ENCODE measurements around the gene NASP.
A peak's percentile ranks its signal among the peaks of the same experiment; 100 is the strongest.

NASP gene

GRCh38 chr1:45615885-45616284, 32.0 kb downstream of the NASP start:
- Histone ChIP-seq H3K36me3 (ENCODE audit: control insufficient read depth in 2 of 2, insufficient read depth in 2 of 2, low read length in 2 of 2) (peaks cover 42 to 64% of the 10 kb centered on the region in 2 donors), H3K9me3 (ENCODE audit: control insufficient read depth in 2 of 2, low read length in 2 of 2) (no peaks in the 10 kb centered on the region), H3K27me3 (ENCODE audit: control insufficient read depth in 2 of 2, insufficient read depth in 2 of 2, low read length in 2 of 2) (no peaks in the 10 kb centered on the region), H3K4me3 (ENCODE audit: low read length in 2 of 2) (no peak overlapping the region), H3K9ac (ENCODE audit: low read depth in 1 of 2, low read length in 2 of 2) (no peak overlapping the region), H3K27ac (ENCODE audit: low read depth in 2 of 2, low read length in 2 of 2) (no peak overlapping the region), H3K4me1 (ENCODE audit: control insufficient read depth in 2 of 2, insufficient read depth in 2 of 2, low read length in 2 of 2) (peaks cover 0 to 3% of the 10 kb centered on the region in 2 donors)

DNA sequence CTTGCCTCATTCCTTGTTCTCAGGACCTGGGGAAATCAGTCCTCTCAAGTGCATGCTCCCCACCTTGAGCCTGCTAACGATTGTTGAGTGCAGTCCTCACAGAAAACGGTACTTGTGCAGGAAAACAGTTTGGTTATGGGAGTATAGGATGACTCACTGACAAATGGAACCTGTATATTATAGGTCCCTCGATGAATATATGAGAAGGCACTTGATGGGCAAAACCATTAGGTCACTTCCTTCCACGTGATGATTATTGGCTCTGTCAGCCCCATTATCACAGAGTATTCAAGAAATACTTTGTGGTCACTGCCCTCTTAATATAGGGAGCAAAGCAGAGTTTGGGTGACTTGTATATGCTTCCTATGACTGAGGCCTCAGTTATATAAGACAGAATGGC, 33.8 kb downstream of the NASP start:
- Histone ChIP-seq H3K9me3 (ENCODE audit: control insufficient read depth in 2 of 2, low read length in 2 of 2) (no peaks in the 10 kb centered on the region), H3K4me1 (ENCODE audit: control insufficient read depth in 2 of 2, insufficient read depth in 2 of 2, low read length in 2 of 2) (peaks cover 0 to 3% of the 10 kb centered on the region in 2 donors), H3K27ac (ENCODE audit: low read depth in 2 of 2, low read length in 2 of 2) (no peak overlapping the region), H3K4me3 (ENCODE audit: low read length in 2 of 2) (no peak overlapping the region), H3K36me3 (ENCODE audit: control insufficient read depth in 2 of 2, insufficient read depth in 2 of 2, low read length in 2 of 2) (peaks cover 42 to 68% of the 10 kb centered on the region in 2 donors), H3K27me3 (ENCODE audit: control insufficient read depth in 2 of 2, insufficient read depth in 2 of 2, low read length in 2 of 2) (no peaks in the 10 kb centered on the region), H3K9ac (ENCODE audit: low read depth in 1 of 2, low read length in 2 of 2) (no peak overlapping the region)

- Histone ChIP-seq H3K9ac (ENCODE audit: low read depth in 1 of 2, low read length in 2 of 2) (no peak overlapping the region), H3K9me3 (ENCODE audit: control insufficient read depth in 2 of 2, low read length in 2 of 2) (no peaks in the 10 kb centered on the region), H3K27ac (ENCODE audit: low read depth in 2 of 2, low read length in 2 of 2) (no peak overlapping the region), H3K4me3 (ENCODE audit: low read length in 2 of 2) (no peak overlapping the region), H3K4me1 (ENCODE audit: control insufficient read depth in 2 of 2, insufficient read depth in 2 of 2, low read length in 2 of 2) (peaks cover 0 to 4% of the 10 kb centered on the region in 2 donors), H3K27me3 (ENCODE audit: control insufficient read depth in 2 of 2, insufficient read depth in 2 of 2, low read length in 2 of 2) (no peaks in the 10 kb centered on the region), H3K36me3 (ENCODE audit: control insufficient read depth in 2 of 2, insufficient read depth in 2 of 2, low read length in 2 of 2) (peaks cover 47 to 71% of the 10 kb centered on the region in 2 donors)
Observed at GRCh38 chr1:45619149-45619921, 35.5 kb downstream of the NASP start.

- peaks cover 38 to 65% of the 10 kb centered on the region in 2 donors for H3K36me3 ChIP-seq (ENCODE audit: control insufficient read depth in 2 of 2, insufficient read depth in 2 of 2, low read length in 2 of 2)
- H3K27me3 ChIP-seq (ENCODE audit: control insufficient read depth in 2 of 2, insufficient read depth in 2 of 2, low read length in 2 of 2) = no peaks in the 10 kb centered on the region
- no peak overlapping the region for H3K4me3 ChIP-seq (ENCODE audit: low read length in 2 of 2)
- peaks cover 0 to 5% of the 10 kb centered on the region in 2 donors for H3K4me1 ChIP-seq (ENCODE audit: control insufficient read depth in 2 of 2, insufficient read depth in 2 of 2, low read length in 2 of 2)
- no peak overlapping the region for H3K9ac ChIP-seq (ENCODE audit: low read depth in 1 of 2, low read length in 2 of 2)
- H3K27ac ChIP-seq (ENCODE audit: low read depth in 2 of 2, low read length in 2 of 2) = peak overlapping the region in 1 of 2 donors; percentile 23
- no peaks in the 10 kb centered on the region for H3K9me3 ChIP-seq (ENCODE audit: control insufficient read depth in 2 of 2, low read length in 2 of 2)
Observed at GRCh38 chr1:45620588-45621500, 37.0 kb downstream of the NASP start.

DNA sequence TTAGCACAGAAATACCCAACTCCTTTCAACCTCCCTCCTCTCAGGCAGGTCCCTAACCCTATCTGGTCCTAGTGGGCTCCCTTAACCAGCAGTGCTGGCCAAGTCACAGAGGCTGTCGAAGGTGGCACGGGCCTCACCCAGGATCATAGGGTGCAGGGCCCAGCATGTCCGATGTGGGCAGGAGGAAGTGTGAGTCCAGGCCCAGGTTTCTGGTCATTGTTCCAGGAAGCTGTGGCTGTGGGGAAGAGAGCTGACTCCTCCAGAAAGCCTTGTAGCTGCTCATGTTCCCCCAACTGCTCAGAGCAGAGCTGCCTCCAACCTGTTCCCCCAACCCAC, 37.6 kb downstream of the NASP start:
- H3K9me3 ChIP-seq (ENCODE audit: control insufficient read depth in 2 of 2, low read length in 2 of 2) = no peaks in the 10 kb centered on the region
- H3K27ac ChIP-seq (ENCODE audit: low read depth in 2 of 2, low read length in 2 of 2) = peak overlapping the region; percentile 23 to 31
- no peaks in the 10 kb centered on the region for H3K27me3 ChIP-seq (ENCODE audit: control insufficient read depth in 2 of 2, insufficient read depth in 2 of 2, low read length in 2 of 2)
- no peak overlapping the region for H3K4me3 ChIP-seq (ENCODE audit: low read length in 2 of 2)
- H3K4me1 ChIP-seq (ENCODE audit: control insufficient read depth in 2 of 2, insufficient read depth in 2 of 2, low read length in 2 of 2) = peaks cover 0 to 5% of the 10 kb centered on the region in 2 donors
- H3K36me3 ChIP-seq (ENCODE audit: control insufficient read depth in 2 of 2, insufficient read depth in 2 of 2, low read length in 2 of 2) = peaks cover 35 to 61% of the 10 kb centered on the region in 2 donors
- no peak overlapping the region for H3K9ac ChIP-seq (ENCODE audit: low read depth in 1 of 2, low read length in 2 of 2)

DNA sequence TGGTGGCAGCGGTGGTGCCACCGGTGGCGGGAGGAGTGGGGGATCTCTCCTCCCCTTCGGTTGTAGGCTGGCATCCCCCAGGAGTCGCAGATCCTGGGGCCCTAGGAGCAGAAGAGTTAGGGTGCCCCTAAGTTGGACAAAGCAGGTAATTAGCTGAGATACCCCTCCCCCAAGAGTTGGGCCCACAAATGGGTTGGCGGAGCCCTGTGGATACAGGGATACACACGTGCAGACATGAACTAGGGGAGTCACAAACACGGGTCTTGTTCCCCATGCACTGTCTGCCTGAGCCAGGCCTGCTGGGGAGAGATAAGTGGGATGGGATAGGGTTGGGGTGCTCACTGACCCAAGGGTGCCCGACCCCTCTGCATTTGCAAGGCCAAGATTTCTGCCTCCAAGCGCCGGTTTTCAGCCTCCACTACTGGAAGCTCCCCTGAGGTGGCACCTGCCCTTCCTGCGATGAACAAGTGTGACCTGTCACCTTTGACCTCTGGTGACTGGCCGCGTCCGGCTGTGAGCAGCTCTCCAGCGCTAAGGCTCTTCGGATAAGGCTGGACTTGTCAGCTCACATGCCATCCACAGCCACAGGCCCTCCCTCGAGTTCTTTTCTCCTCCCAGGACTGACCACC, 38.2 kb downstream of the NASP start:
- Histone ChIP-seq H3K4me3 (ENCODE audit: low read length in 2 of 2) (no peak overlapping the region), H3K9me3 (ENCODE audit: control insufficient read depth in 2 of 2, low read length in 2 of 2) (no peaks in the 10 kb centered on the region), H3K36me3 (ENCODE audit: control insufficient read depth in 2 of 2, insufficient read depth in 2 of 2, low read length in 2 of 2) (peaks cover 31 to 58% of the 10 kb centered on the region in 2 donors), H3K27ac (ENCODE audit: low read depth in 2 of 2, low read length in 2 of 2) (peak overlapping the region in 1 of 2 donors; percentile 23), H3K4me1 (ENCODE audit: control insufficient read depth in 2 of 2, insufficient read depth in 2 of 2, low read length in 2 of 2) (peaks cover 0 to 5% of the 10 kb centered on the region in 2 donors), H3K27me3 (ENCODE audit: control insufficient read depth in 2 of 2, insufficient read depth in 2 of 2, low read length in 2 of 2) (no peaks in the 10 kb centered on the region), H3K9ac (ENCODE audit: low read depth in 1 of 2, low read length in 2 of 2) (no peak overlapping the region)

GRCh38 chr1:45622524-45623394, 38.9 kb downstream of the NASP start:
- H3K9ac ChIP-seq (ENCODE audit: low read depth in 1 of 2, low read length in 2 of 2) = no peak overlapping the region
- peaks cover 25 to 57% of the 10 kb centered on the region in 2 donors for H3K36me3 ChIP-seq (ENCODE audit: control insufficient read depth in 2 of 2, insufficient read depth in 2 of 2, low read length in 2 of 2)

DNA sequence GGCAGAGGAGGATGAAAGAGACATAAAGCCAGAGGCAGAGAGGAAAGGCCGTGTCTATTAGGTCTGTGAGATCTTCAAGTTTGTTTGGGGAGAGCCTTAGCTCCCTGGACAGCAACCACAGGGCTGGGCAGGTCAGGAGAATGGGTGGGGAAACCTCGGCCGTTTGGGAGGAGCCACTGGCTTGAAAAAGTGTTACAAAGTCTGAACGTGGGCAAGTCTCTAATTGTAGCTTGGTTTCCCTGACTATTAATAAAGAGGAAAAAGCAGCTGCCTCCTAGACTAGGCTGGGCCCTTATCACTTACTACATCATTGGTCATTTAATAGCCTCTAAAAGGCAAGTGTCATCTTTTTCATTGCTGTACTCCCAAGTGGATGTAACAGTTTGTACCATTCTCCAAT, 40.1 kb downstream of the NASP start, which contains the start of gene CCDC17:
CCDC17 (minus strand) TSS at position 83 of the 400 bp plus-strand sequence. CDS start 145 bp downstream, outside the sequence.
- Histone ChIP-seq H3K4me3 (ENCODE audit: low read length in 2 of 2) (no peak within 1 kb of the TSS), H3K9ac (ENCODE audit: low read depth in 1 of 2, low read length in 2 of 2) (no peak within 1 kb of the TSS), H3K27ac (ENCODE audit: low read depth in 2 of 2, low read length in 2 of 2) (no peak within 1 kb of the TSS), H3K27me3 (ENCODE audit: control insufficient read depth in 2 of 2, insufficient read depth in 2 of 2, low read length in 2 of 2) (no peaks in the 10 kb centered on the region), H3K4me1 (ENCODE audit: control insufficient read depth in 2 of 2, insufficient read depth in 2 of 2, low read length in 2 of 2) (peaks cover 0 to 5% of the 10 kb centered on the region in 2 donors), H3K9me3 (ENCODE audit: control insufficient read depth in 2 of 2, low read length in 2 of 2) (no peaks in the 10 kb centered on the region), H3K36me3 (ENCODE audit: control insufficient read depth in 2 of 2, insufficient read depth in 2 of 2, low read length in 2 of 2) (peaks cover 29 to 59% of the 10 kb centered on the region in 2 donors)

More at GRCh38 chr1:45622524-45623394, 38.9 kb downstream of the NASP start:
- Histone ChIP-seq H3K9me3 (ENCODE audit: control insufficient read depth in 2 of 2, low read length in 2 of 2) (no peaks in the 10 kb centered on the region), H3K27ac (ENCODE audit: low read depth in 2 of 2, low read length in 2 of 2) (no peak overlapping the region), H3K27me3 (ENCODE audit: control insufficient read depth in 2 of 2, insufficient read depth in 2 of 2, low read length in 2 of 2) (no peaks in the 10 kb centered on the region), H3K4me3 (ENCODE audit: low read length in 2 of 2) (no peak overlapping the region), H3K4me1 (ENCODE audit: control insufficient read depth in 2 of 2, insufficient read depth in 2 of 2, low read length in 2 of 2) (peaks cover 0 to 5% of the 10 kb centered on the region in 2 donors)

DNA sequence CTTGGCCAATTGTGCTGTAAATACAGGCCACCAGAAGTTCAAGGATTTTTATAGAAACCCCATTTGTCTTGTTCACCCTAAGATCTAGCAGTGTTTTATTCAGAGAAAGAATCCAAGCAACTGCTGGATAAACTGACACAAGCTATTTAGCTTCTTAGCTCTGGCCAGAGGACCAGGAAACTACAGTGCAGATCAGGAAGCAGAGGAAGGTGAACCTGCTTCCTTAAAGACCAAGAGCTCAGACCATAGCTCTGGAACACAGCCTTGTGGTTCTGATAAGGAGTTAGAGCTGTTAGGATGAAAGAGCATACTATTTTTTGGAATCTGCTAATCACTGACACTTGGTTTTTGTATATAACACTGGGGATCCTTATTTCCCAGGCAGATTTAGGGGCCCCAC, 45.2 kb downstream of the NASP start:
- Histone ChIP-seq H3K4me3 (ENCODE audit: low read length in 2 of 2) (no peak overlapping the region), H3K27me3 (ENCODE audit: control insufficient read depth in 2 of 2, insufficient read depth in 2 of 2, low read length in 2 of 2) (no peaks in the 10 kb centered on the region), H3K4me1 (ENCODE audit: control insufficient read depth in 2 of 2, insufficient read depth in 2 of 2, low read length in 2 of 2) (peaks cover 0 to 2% of the 10 kb centered on the region in 2 donors), H3K27ac (ENCODE audit: low read depth in 2 of 2, low read length in 2 of 2) (no peak overlapping the region), H3K36me3 (ENCODE audit: control insufficient read depth in 2 of 2, insufficient read depth in 2 of 2, low read length in 2 of 2) (peaks cover 54 to 73% of the 10 kb centered on the region in 2 donors), H3K9me3 (ENCODE audit: control insufficient read depth in 2 of 2, low read length in 2 of 2) (no peaks in the 10 kb centered on the region), H3K9ac (ENCODE audit: low read depth in 1 of 2, low read length in 2 of 2) (no peak overlapping the region)

All from mucosa of rectum (tissue), 2 donors.